GM21390 (cell line): ENCODE measurements around the gene PXN.
A peak's percentile ranks its signal among the peaks of the same experiment; 100 is the strongest.
"Not testable (repeated sequence)": the region's sequence is repeated elsewhere in the genome, so short reads cannot be mapped to it uniquely, and the experiment has no call there.

Experiments
- ATAC-seq: cut with Tn5 transposase; IDR thresholded peaks from one replicate; pipeline ENCODE4 v1.9.1; 2021; ENCODE audit not compliant: unreplicated experiment

The PXN gene

DNA sequence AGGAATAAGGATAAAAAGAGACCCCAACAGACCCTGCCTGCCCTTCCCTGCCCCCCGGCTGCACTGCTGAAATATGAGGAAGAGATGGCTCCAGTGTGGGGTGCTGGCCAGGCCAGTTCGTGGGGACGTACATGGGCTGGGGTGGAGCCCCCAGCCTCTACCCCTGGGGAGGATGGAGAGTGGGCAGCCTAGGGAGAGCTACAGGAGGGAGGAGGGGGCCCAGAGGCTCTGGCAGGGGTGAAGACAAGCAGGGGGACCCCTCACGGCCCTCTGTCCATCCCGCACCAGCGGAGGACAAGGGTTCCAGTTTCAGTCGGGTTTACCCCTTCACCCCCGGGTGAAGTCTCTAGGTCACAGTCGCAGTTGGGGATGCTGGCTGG, 53.6 kb downstream of the PXN start:
- no peak for ATAC-seq

DNA sequence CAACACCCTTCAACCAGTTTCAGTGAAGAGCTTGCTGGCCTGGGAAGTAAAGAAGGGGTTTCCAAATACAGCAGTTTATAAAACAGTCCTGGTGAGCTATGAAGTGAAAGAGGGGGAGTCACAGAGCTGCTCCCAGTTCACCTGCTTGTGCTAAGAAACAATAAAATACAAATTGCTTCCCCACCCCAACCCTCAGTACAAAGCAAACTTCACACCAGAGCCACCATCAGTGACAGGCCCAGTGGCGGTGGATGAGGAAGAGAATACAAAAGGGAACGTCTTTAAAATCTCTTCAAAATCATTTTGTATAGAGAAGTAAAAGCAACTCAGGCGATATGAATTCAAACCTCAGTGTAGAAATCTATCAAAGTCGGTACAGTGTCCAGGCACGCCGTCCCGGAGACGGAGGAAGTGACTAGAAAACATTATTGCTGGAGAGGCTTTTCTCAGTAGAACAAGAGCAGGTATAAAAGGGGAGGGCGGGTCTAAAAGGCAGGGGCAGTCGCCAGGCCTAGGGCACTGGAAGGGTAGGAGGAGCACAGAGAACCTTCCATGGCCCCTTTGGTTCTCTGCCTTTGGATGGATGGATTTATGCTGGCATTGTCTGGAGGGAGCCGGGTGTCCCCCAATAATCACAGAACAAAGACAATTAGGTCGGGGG, 54.2 kb downstream of the PXN start:
- no peak for ATAC-seq

DNA sequence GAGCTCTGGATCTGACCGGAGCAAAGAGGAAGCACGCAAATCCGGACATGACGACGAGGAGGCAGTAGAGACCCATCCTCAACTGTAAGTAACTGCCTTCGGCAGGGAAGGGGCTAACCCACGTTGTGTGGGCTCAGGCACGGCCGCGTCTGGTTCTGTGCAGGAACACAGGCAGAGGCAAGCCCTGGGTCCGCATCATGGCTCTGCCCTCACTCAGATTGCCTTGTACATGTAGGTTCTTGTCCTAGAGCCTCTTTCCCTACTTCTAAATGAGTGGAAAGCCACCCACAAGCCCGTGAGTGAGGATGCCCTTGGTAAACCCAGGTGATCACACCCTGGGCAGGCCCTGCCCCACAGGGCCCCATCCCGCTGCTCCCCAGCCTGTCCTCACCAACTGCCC, 55.7 kb downstream of the PXN start:
- ATAC-seq = no peak

DNA sequence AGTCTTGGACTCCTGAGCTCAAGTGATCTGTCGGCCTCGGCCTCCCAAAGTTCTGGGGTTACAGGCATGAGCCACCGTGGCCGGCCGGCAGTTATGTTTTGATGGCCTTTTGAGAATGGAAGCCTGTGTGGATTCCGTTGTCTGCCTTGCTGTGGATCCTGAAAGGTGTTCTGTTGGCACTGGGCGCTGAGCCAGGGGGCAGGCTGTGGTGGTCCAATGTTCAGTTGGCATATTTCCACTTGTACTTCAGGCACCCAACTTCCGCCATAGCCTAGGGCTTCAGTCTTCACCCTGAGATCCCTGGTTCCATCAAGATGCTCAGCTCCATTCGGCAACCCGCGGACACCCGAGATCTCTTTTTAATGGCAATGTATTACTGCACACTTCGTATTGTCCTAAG, 58.3 kb downstream of the PXN start:
- no peak for ATAC-seq

DNA sequence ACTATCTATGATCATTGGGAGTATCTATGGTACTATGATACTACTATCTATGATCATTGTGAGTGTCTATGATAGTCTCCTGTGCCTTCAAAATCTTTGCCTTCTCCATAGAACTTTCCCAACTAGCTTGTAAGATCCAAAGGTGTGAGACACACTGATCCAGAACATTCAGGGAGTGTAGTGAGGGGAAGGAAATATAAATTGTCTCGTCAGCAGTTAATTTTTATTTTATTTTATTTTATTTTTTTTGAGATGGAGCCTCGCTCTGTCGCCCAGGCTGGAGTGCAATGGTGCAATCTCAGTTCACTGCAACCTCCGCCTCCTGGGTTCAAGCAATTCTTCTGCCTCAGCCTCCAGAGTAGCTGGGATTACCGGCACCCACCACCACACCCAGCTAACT, 58.7 kb downstream of the PXN start:
- not testable (repeated sequence) for ATAC-seq

DNA sequence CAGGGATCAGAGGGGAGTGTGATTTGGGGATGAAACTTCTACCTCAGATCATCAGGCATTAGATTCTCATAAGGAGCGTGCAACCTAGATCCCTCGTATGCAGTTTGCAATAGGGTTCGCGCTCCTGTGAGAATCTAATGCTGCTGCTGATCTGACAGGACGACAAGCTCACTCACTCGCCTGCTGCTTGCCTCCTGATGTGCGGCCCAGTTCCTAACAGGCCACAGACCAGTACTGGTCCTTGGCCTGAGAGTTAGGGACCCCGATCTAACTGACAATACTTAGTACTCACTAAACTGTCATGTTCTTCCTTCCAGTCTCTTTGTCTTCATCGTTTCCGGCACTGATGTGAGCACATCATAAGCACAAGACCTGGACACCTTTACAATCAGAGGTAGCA, 59.3 kb downstream of the PXN start:
- ATAC-seq = no peak

DNA sequence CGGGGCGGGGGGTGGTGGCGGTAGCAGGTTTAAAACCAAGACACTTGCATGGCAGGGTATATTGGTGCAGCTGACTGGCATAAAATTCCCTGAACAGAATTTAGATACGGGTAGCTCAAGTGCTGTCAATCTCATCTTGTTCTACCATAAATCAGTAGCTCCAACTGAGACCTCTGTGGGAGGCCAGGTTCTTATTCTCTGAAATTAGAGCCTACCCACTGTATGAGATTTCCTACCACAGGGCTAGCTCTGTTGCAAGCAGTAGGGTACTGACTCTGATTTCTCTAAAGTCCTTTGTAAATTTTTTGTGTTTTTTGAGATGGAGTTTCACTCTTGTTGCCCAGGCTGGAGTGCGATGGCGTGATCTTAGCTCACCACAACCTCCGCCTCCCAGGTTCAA, 61.4 kb downstream of the PXN start:
- no peak for ATAC-seq

DNA sequence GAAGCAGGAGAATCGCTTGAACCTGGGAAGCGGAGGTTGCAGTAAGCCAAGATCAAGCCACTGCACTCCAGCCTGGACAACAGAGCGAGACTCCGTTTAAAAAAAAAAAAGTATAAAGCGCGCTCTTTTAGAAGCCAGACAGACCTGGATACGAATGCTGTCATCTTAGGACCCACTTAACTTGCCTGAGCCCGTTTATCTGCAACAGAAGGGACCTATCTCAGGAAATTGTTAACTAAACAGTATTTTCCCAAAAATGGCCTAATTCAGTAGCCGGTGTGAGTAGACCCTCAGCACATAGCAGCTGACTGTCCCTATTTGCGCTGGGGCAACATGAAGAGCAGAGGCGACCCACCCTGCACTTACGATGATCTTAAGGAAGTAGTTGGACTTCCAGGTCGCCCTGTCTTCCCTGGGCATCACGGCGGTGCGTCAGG, 65.1 kb downstream of the PXN start:
- ATAC-seq = no peak

DNA sequence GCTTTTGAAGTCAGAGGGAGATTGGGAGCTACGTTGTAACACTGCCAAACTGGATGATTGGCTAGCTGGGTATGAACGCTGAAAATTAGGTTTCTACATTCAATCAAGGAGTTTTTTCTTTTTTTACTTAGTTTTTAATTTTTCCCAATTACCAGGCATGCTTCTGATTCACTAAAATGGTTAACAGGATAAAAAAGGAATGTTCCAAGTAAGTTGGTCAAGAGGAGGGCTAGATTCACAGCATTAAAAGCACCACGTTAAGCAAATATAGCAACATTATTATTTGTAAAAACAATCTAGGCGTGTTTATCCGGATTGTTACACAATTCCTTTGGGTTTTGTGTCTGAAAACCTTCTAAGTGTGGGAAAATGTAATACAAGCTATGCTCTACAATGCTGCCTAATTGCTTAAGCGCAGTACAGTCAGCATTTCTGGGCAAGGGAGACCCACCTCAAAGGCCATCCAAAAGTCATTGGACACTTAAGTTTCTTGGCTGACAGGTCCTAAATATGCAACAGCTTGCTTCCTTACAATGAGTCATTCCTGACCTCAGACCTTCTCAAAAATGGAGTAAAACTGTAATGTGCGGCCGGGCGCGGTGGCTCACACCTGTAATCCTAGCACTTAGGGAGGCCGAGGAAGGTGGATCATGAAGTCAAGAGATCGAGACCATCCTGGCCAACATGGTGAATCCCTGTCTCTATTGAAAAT, 65.8 kb downstream of the PXN start:
- no peak for ATAC-seq

DNA sequence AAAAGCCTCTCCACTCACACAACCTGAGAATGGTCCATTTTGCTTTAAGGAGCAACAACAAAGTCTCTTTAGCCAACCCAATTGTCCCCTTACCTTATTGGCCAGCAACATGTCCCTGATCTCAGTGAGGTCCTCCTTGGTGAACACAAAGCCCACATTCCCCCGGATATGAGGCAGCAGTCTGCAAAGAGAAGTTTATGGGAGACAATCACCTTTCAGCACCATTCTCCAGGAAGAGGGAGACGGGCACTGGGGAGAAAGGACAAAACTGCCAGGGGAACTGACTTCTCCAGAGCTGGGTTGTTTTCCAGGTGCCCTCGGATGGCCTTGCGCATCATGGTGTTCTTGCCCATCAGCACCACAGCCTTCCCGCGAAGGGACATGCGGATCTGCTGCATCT, 66.5 kb downstream of the PXN start:
- ATAC-seq = no peak

DNA sequence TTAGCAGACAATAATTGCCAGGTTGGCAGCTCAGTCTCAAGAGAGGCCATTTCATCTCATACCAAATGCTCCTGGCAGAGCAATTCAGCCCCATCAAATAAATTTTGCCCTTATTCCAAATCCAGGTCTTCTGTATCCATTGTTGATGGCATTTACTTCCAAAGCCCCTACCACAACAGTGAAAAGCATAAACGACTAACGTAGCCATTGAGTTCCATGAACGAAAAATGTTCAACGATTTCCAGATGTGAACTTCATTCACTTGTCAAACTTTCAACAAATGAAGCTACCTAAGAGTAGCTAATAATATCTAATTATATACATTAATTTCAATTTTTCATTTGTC, 68.0 kb downstream of the PXN start:
- no peak for ATAC-seq

DNA sequence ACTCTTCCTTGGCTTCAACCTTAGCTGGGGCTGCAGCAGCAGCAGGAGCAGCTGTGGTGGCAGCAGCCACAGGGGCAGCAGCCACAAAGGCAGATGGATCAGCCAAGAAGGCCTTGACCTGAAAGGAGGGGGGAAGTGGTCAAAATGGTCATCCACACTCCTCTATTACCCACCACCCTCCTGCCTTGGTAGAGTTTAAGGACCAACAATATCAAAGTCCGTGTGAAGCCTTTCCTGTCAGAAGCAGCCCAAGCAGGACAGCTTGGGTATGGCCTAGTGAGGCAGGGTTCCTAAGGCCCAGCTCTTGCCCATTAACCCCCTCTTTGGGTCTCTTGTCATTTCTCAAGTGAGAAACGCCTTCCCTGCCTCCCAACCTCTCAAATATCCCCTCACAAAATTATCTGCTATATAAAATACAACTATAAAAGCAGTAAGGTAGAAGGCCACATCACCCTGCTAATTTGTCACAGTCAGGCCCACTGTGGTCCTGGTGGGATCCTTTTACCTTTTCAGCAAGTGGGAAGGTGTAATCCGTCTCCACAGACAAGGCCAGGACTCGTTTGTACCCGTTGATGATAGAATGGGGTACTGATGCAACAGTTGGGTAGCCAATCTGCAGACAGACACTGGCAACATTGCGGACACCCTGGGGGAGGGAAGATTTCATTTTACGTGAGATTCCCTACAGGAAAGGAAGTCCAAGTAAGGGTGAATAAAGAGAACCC, 68.6 kb downstream of the PXN start:
- ATAC-seq = not testable (repeated sequence)

DNA sequence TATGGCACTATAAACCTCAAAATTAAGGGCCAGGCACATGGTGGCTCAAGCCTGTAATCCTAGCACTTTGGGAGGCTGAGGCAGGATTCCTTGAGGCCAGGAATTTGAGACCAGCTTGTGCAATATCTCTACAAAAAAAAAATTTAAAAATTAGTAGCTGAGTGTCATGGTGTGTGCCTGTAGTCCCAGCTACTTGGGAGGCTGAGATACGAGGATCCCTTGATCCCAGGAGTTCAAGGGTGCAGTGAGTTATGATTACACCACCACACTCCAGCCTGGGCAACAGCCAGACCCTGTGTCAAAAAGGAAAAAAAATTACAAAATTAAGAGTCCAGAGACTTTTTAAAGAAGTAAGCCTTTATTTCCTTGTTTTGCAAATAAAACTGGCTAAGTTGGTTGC, 69.2 kb downstream of the PXN start:
- no peak for ATAC-seq

DNA sequence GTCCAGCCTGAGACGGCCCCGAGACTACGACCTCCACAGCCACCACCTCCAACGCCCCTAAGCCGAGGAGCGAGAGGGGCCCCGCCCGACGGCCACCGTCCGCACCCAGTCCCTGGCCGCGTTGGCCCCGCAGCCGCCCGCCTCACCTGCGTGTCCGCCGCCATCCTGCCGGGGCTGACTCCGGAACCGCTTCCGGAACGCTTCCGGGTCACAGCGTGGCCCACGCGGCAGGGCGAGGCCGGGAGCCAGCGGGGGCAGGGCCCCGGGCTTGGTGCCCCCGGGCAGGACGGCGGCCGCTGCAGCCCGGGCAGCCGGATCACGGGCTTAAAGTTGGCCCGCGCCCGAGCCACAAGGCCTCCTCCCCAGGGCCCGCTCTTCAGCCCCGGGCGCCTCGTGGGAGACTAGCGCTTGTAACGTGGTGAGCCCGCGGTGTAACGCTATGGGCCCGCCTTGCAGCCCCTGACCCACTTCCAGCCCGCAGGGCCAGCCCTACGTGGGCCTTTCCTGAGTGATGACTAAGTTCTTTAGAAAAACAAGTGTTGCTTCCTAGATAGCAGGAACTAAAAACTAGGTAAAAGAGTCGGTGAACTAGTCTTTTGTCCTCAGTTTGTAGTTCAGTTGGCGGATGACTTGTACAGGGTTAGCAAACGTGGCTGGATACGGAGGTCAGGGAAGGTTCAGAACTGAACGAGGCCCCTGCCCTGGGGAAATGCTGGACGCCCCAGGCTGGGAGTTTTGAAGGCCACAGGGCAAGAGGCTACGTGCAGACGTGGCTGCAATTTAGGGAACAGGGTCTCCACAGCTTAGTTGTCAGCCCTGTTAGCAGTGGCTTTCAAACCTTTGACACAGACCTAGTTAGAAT, 70.8 kb downstream of the PXN start, which contains the start of gene GCN1:
Gene GCN1, minus strand, starts transcription at position 182 of the 862 bp plus-strand sequence. Its CDS starts 18 bp downstream, at position 164.
- peak; percentile 81 for ATAC-seq

DNA sequence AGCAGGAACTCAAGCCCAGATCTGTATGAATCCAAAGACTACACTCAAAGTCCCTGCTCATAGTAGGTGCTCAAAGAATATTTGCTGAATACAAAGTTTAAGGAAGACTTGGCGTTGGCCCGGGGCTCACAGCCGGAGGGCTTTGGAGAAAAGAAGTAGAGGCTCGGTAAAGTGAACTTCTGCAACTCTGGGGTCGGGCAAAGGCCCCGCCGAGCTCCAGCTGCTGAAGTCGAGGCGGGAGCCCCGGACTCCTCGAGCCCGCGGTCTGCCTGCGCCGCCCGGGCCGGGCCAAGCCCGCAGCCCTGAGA, 71.3 kb downstream of the PXN start:
- ATAC-seq = no peak

DNA sequence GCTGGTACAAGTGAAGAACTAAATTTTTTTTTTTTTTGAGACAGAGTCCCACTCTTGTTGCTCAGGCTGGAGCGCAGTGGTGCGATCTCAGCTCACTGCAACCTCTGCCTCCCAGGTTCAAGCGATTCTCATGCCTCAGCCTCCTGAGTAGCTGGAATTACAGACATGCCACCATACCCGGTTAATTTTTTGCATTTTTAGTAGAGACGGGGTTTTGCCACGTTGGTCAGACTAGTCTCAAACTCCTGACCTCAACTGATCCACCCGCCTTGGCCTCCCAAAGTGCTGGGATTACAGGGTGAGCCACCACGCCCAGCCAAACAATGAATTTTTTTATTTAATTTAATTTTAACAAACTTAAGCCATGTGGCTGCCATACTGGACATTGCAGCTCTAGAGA, 72.2 kb downstream of the PXN start:
- not testable (repeated sequence) for ATAC-seq

DNA sequence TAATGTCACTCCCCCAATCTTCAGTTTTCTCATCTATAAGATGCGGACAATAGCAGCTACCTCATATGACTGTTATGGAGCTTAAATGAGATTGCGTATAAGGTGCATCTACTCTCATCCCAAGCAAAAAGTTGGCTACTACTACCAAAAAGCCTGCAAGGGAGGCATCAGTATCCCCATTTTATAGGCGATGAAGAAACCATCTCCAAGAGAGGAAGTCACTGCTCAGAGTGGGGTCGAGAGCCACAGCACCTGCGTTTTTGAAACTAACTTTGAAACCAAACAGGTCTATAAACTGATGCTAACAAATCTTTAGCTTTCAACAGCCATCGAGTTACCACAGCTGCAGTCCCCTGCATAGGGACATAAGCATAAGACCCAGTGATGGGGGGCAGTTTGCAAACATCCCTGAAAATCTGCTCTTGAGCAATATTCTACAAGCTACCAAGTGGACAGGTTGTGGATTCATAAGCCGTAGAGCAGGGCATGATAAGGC, 74.5 kb downstream of the PXN start:
- ATAC-seq = no peak

DNA sequence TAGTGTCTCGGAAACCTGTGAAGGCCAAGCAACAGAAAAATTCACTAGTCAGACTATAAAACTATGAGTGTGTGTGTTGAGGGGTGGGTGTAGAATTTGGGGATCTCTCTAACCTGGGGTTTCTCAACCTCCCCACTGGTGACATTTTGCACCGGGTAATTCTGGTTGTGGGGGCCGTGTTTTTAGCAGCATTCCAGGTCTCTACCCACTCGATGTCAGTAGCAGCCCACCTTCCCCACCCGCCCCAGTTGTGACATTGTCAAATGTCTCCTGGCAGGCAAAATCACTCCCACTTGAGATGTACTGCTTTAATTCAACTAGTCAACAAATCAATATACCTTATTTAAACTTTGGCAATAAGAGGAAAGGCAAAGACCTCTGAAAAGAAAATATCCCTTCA, 75.1 kb downstream of the PXN start:
- ATAC-seq = no peak

DNA sequence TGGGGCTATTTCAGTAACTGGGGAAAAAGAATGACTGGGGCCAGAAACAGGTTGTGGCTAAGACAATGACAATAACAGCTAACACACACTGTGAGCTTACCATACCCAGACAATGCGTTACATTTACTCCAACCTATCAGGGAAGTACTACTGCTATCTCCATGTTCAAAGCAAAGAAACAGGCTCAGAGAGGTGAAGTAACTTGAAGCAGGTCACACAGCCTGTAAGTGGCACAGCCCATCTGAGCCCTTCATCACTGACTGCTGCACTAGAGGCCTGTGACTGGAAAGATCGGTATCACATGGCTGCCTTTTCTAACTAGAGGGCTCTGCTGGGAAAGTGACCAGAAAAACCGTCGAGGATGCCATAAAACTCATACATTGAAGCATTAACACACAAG, 78.9 kb downstream of the PXN start:
- no peak for ATAC-seq

DNA sequence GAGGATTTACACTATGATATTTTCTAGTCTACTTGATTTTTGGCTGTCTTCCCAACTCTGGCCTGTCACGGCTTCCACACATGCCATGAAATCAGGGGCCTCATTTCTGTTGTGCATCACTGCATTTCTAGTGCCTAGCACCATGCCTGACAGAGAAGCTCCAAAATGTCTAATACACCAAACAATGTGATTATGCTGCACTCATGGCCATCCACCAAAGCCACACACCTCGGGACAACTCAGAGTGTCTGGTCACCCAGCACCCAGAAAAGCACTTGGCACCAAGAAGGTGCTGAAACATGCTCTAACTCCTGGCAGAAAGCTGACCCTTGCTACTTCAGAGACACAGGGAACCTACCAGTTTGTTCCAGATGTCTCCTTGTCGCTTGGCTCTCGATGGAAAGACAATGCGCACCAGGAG, 82.3 kb downstream of the PXN start:
- ATAC-seq = no peak

DNA sequence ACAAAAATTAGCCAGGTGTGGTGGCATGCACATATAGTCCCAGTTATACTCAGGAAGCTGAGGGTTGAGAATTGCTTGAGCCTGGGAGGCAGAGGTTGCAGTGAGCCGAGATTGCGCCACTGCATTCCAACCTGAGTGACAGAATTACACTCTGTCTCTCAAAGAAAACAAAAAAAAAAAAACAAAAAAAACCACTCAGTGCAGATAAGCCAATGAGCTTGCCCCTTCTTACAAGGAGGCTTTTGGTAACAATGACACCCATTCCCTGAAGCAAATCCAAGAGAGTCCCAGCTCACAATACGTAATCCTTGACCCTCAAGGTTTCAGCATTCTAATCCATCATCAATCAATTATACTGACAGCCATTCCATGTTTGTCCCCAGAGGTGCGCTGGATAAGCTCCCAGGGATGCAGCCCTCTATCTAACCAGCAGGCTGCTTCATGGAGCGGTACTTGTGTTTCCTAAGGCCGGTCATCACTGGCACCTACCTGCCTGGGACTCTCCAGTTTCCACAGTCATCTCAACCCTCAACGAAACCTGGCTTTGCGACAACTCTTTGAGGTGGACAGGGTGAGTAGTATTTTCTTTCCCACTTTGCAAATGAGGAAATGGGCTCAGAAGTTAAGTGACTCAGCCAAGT, 83.4 kb downstream of the PXN start:
- ATAC-seq = no peak
